ENCODE results near the gene TANGO6.

TANGO6 gene

GRCh38 chr16:68915589-68915988, 72.3 kb downstream of the TANGO6 start:
- no peak for DNase-seq

- DNase-seq = no peak
Observed at GRCh38 chr16:68917541-68917940, 74.2 kb downstream of the TANGO6 start.

- no peak for DNase-seq
Observed at GRCh38 chr16:68920349-68920748, 77.0 kb downstream of the TANGO6 start.

- DNase-seq = no peak
Observed at GRCh38 chr16:68921637-68922036, 78.3 kb downstream of the TANGO6 start.

- DNase-seq = no peak
Observed at GRCh38 chr16:68923116-68923515, 79.8 kb downstream of the TANGO6 start.

GRCh38 chr16:68927018-68927417, 83.7 kb downstream of the TANGO6 start:
- no peak for DNase-seq

GRCh38 chr16:68931196-68931595, 87.9 kb downstream of the TANGO6 start:
- DNase-seq = no peak

GRCh38 chr16:68934402-68934801, 91.1 kb downstream of the TANGO6 start:
- no peak for DNase-seq

- no peak for DNase-seq
Observed at GRCh38 chr16:68935008-68935407, 91.7 kb downstream of the TANGO6 start.

- DNase-seq = no peak
Observed at GRCh38 chr16:68936736-68937631, 93.7 kb downstream of the TANGO6 start.

GRCh38 chr16:68939692-68940320, 96.5 kb downstream of the TANGO6 start:
- no peak for DNase-seq

GRCh38 chr16:68940816-68941215, 97.5 kb downstream of the TANGO6 start:
- no peak for DNase-seq

- no peak for DNase-seq
Observed at GRCh38 chr16:68943961-68944360, 100.6 kb downstream of the TANGO6 start.

GRCh38 chr16:68948230-68948910, 105.0 kb downstream of the TANGO6 start:
- no peak for DNase-seq

GRCh38 chr16:68951991-68952877, 108.9 kb downstream of the TANGO6 start:
- DNase-seq = no peak

GRCh38 chr16:68954911-68955635, 111.7 kb downstream of the TANGO6 start:
- no peak for DNase-seq

- no peak for DNase-seq
Observed at GRCh38 chr16:68960910-68961309, 117.6 kb downstream of the TANGO6 start.

GRCh38 chr16:68961778-68962402, 118.6 kb downstream of the TANGO6 start:
- DNase-seq = no peak

- DNase-seq = no peak
Observed at GRCh38 chr16:68969338-68969737, 126.0 kb downstream of the TANGO6 start.

- no peak for DNase-seq
Observed at GRCh38 chr16:68972013-68972412, 128.7 kb downstream of the TANGO6 start.

- DNase-seq = no peak
Observed at GRCh38 chr16:68972720-68973119, 129.4 kb downstream of the TANGO6 start.

Measured in CD4-positive, alpha-beta T cell treated with Interleukin-17A for 1 hour (primary cell).